DMS114 treated with DMSO at 0.1 percent for 48 hours (cell line): ENCODE results near the gene FANCI.
A peak's percentile ranks its signal among the peaks of the same experiment; 100 is the strongest.

ENCODE experiments used
- DNase-seq: peaks from one replicate; lab custom pipeline; 2025; ENCODE audit not compliant: unreplicated experiment; lab: John Stamatoyannopoulos, UW

Gene FANCI

GRCh38 chr15:89330881-89331595 lies 87.3 kb downstream of the FANCI start:
- DNase-seq = no peak

GRCh38 chr15:89332446-89332845 lies 88.7 kb downstream of the FANCI start:
- peak; percentile 57 for DNase-seq

- no peak for DNase-seq
Observed at GRCh38 chr15:89333011-89333860, 89.5 kb downstream of the FANCI start.

- DNase-seq = no peak
Observed at GRCh38 chr15:89333959-89334509, 90.3 kb downstream of the FANCI start.

GRCh38 chr15:89334510-89335297 lies 90.9 kb downstream of the FANCI start, which contains the start of gene POLG:
Gene POLG (minus strand): TSS chr15:89334824. CDS start chr15:89333754, 1,070 bp downstream.
- peak; percentile 99 for DNase-seq

GRCh38 chr15:89335298-89336041 lies 91.7 kb downstream of the FANCI start:
- DNase-seq = no peak

GRCh38 chr15:89338036-89338435 lies 94.3 kb downstream of the FANCI start:
- no peak for DNase-seq

GRCh38 chr15:89340573-89340972 lies 96.8 kb downstream of the FANCI start:
- no peak for DNase-seq

GRCh38 chr15:89341316-89342005 lies 97.7 kb downstream of the FANCI start:
- DNase-seq = no peak

- no peak for DNase-seq
Observed at GRCh38 chr15:89342840-89343239, 99.1 kb downstream of the FANCI start.

- no peak for DNase-seq
Observed at GRCh38 chr15:89345248-89345647, 101.5 kb downstream of the FANCI start.

- no peak for DNase-seq
Observed at GRCh38 chr15:89346516-89347231, 102.9 kb downstream of the FANCI start.

- no peak for DNase-seq
Observed at GRCh38 chr15:89349206-89349558, 105.4 kb downstream of the FANCI start.

GRCh38 chr15:89352476-89352875 lies 108.7 kb downstream of the FANCI start:
- no peak for DNase-seq

GRCh38 chr15:89353991-89354390 lies 110.2 kb downstream of the FANCI start:
- DNase-seq = no peak

- no peak for DNase-seq
Observed at GRCh38 chr15:89356634-89357298, 113.0 kb downstream of the FANCI start.

GRCh38 chr15:89358435-89358754 lies 114.6 kb downstream of the FANCI start:
- DNase-seq = no peak

- DNase-seq = peak; percentile 88
Observed at GRCh38 chr15:89358755-89359439, 115.1 kb downstream of the FANCI start.
